H1 (cell line): ENCODE data around the gene UBE2V1.

Experiments used
- CBX5 ChIP-seq: fragments of 300-800, 300-1000 bp; sonication (generic); IDR thresholded peaks from 2 replicates; pipeline ENCODE4 v1.7.1; 2016; ENCODE audit warnings: antibody characterized with exemption, low read length, low read depth
- CEBPB ChIP-seq: IDR thresholded peaks from 2 replicates; pipeline ENCODE4 v1.6.1; 2012; ENCODE audit warnings: low read depth, low read length
- CREB1 ChIP-seq: IDR thresholded peaks from 2 replicates; pipeline ENCODE4 v1.6.1; 2012; ENCODE audit warnings: inconsistent platforms
- JUN ChIP-seq: IDR thresholded peaks from 2 replicates; pipeline ENCODE4 v1.6.1; 2011; ENCODE audit warnings: low read depth, mild to moderate bottlenecking, improper control_type of control experiment, low read length
- JUND ChIP-seq: IDR thresholded peaks from 2 replicates; pipeline ENCODE4 v1.6.1; 2011; ENCODE audit warnings: mild to moderate bottlenecking, improper control_type of control experiment, low read length
- POLR2A ChIP-seq, 2 experiments: IDR thresholded peaks; 1 replicate in 1 of 2; 2 replicates in 1 of 2; pipeline ENCODE4 v1.6.1; 2011; ENCODE audit warnings: low read depth in 2 of 2, low read length in 2 of 2, mild to moderate bottlenecking in 2 of 2; ENCODE audit errors: control extremely low read depth in 1 of 2
- RAD21 ChIP-seq, 2 experiments: IDR thresholded peaks in 1 of 2; conservative IDR thresholded peaks in 1 of 2; 2 replicates each; pipeline ENCODE4 v1.6.1; 2011; ENCODE audit warnings: low read depth in 2 of 2, low read length in 2 of 2, improper control_type of control experiment in 1 of 2, inconsistent platforms in 1 of 2, mild to moderate bottlenecking in 1 of 2, moderate library complexity in 1 of 2
- SIX5 ChIP-seq: IDR thresholded peaks from 2 replicates; pipeline ENCODE4 v1.6.1; 2011; ENCODE audit warnings: mild to moderate bottlenecking, low read depth, low read length
- SP1 ChIP-seq: IDR thresholded peaks from 2 replicates; pipeline ENCODE4 v1.6.1; 2011; ENCODE audit warnings: low read depth, low read length
- SRF ChIP-seq: IDR thresholded peaks from 2 replicates; pipeline ENCODE4 v1.6.1; 2011; ENCODE audit warnings: mild to moderate bottlenecking, low read depth, low read length, moderate library complexity
- SUZ12 ChIP-seq: fragments of 200-600 bp; sonication (generic); IDR thresholded peaks from 2 replicates; pipeline ENCODE4 v1.6.1; 2012; ENCODE audit warnings: mild to moderate bottlenecking, inconsistent platforms, low read length, moderate library complexity, mixed read lengths
- TAF1 ChIP-seq: IDR thresholded peaks from 2 replicates; pipeline ENCODE4 v1.6.1; 2011; ENCODE audit warnings: mild to moderate bottlenecking, low read depth, low read length
- TF ChIP-seq, protein P1 (sequence below), 3 experiments: IDR thresholded peaks; 1 replicate in 2 of 3; 2 replicates in 1 of 3; pipeline versions ENCODE4 v1.5.1 to v1.6.1; 2011; ENCODE audit warnings: low read length in 3 of 3, mild to moderate bottlenecking in 3 of 3, inconsistent platforms in 2 of 3, low read depth in 1 of 3, moderate library complexity in 1 of 3; ENCODE audit not compliant: insufficient read depth in 1 of 3; ENCODE audit errors: control extremely low read depth in 1 of 3

DNA sequence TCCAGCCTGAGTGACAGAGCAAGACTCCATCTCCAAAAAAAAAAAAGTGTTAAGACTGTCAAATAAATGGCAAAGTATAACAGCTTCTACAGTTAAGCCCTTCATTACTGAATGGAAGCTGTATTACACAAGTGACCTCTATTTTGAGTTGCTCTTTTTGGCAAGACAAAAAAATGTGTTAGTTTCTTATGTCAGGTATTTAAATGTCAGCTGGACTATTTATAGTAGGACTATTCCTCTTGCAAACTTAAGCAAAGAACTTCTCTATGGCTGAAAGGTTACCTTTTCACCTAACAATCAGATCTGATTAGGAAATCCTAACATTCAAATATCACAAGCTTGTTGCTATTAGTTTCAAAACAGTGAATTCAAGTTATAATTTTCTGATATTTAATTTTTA, 12.4 kb downstream of the UBE2V1 start:
- TF ChIP-seq, protein P1, sequence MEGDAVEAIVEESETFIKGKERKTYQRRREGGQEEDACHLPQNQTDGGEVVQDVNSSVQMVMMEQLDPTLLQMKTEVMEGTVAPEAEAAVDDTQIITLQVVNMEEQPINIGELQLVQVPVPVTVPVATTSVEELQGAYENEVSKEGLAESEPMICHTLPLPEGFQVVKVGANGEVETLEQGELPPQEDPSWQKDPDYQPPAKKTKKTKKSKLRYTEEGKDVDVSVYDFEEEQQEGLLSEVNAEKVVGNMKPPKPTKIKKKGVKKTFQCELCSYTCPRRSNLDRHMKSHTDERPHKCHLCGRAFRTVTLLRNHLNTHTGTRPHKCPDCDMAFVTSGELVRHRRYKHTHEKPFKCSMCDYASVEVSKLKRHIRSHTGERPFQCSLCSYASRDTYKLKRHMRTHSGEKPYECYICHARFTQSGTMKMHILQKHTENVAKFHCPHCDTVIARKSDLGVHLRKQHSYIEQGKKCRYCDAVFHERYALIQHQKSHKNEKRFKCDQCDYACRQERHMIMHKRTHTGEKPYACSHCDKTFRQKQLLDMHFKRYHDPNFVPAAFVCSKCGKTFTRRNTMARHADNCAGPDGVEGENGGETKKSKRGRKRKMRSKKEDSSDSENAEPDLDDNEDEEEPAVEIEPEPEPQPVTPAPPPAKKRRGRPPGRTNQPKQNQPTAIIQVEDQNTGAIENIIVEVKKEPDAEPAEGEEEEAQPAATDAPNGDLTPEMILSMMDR (IDR thresholded peaks at IDR 0.05; ENCODE audit: control extremely low read depth in 1 of 3, insufficient read depth in 1 of 3, low read depth in 1 of 3, low read length in 3 of 3), result no peak
- TF ChIP-seq JUN (no peak), CEBPB (no peak), CREB1 (no peak), SIX5 (no peak), CBX5 (no peak), RAD21 (IDR thresholded peaks at IDR 0.05 in 1 of 2, conservative IDR thresholded peaks at IDR 0.05 in 1 of 2; ENCODE audit: low read depth in 2 of 2, low read length in 2 of 2) (no peak), POLR2A (IDR thresholded peaks at IDR 0.05; ENCODE audit: control extremely low read depth in 1 of 2, low read depth in 2 of 2, low read length in 2 of 2) (no peak), TAF1 (no peak), SRF (no peak), SP1 (no peak), SUZ12 (no peak), JUND (no peak)
